Activated CD8-positive, alpha-beta memory T cell treated with anti-CD3 and anti-CD28 coated beads for 48 hours (primary cell): ENCODE results near the gene TBL1X.
"Not testable (repeated sequence)": the region's sequence is repeated elsewhere in the genome, so short reads cannot be mapped to it uniquely, and the experiment has no call there.

Experiments
- DNase-seq, 3 experiments: peaks; one replicate each; pipeline ENCODE4 v3.0.0-alpha.2; 2020; ENCODE audit warnings: low read depth in 2 of 3, low spot score in 2 of 3

The TBL1X gene

DNA sequence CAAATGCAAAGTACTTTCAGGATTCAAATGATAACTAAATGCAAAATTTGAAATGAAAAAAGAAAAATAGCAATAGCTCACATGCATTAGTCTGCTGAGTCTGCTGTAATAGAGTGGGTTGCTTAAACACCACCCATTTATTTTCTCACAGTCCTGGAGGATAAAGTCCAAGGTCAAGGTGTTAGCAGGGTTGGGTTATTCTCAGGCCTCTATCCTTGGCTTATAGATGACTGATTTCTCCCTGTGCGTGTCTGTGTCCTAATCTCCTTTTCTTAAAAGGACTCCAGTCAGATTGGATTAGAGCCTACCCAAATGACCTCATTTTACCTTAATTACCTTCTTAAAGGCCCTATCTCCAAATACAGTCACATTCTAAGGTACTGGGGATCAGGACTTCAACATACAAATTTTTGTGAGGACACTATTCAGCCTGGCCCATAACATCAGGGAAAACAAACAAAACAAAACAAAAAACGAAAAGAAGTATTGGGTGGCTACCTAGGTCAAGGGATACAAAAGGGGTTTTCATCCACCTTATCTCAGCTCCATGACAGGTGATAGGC lies 6.3 kb upstream of the TBL1X start:
- DNase-seq = no peak

DNA sequence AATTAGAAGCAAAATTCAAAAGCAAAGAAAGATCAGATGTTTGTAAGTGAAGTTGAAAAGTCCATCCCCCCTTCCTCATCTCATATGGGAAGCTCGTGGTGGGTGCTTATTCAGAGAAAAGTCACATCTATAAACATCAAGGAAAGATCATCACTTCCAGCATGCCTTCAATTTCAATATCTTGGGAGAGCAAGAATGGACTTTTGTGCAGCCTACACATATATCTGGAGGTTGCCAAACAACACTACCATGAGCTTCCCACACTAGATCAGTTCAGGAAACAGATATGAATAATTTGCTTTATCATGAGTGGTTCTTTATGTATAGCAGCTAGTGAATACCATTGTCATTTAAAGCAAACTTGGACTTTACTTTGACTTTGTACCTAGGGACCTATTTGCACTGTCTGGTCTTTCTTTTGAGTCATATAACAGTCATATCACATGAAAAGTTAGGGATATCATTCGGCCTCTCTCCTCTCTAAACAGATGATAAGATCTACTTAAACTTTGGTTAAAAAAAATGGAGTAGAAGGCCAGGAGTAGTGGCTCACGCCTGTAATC lies 5.6 kb upstream of the TBL1X start:
- DNase-seq = no peak

DNA sequence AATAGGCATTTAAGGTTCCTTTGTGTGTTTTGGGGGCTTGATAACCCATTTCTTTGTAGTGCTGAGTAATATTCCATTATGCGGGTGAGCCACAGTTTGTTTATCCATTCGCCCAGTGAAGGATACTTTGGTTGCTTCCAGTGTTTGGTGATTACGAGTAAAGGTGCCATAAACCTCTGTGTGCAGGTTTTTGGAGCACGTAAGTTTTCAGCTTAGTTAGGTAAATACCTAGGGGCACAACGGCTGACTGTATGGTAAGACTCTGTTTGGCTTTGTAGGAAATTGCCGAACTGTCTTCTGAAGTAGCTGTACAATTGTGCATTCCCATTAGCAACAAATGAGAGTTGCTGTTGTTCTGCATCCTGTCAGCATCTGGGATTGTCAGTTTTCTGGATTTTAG lies 3.8 kb upstream of the TBL1X start:
- no peak for DNase-seq

DNA sequence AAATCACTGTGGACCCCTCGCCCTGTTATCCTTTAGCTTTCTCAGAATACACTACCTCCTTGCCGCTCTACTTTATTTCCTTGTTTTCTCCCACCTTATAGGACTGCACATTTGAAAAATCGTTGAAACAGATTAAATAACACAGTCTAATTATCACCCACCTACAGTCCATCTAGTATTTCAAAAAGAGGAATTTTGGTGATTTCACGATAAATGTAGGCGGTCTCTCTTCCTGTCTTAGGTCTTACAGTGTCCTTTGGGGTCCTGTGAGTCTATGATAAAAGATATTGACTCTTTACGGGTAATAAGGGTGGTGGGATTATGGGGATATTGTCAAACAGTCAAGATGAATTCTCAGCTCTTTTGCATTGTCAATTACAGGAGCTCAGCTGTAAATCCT lies 2.4 kb upstream of the TBL1X start:
- DNase-seq = no peak

DNA sequence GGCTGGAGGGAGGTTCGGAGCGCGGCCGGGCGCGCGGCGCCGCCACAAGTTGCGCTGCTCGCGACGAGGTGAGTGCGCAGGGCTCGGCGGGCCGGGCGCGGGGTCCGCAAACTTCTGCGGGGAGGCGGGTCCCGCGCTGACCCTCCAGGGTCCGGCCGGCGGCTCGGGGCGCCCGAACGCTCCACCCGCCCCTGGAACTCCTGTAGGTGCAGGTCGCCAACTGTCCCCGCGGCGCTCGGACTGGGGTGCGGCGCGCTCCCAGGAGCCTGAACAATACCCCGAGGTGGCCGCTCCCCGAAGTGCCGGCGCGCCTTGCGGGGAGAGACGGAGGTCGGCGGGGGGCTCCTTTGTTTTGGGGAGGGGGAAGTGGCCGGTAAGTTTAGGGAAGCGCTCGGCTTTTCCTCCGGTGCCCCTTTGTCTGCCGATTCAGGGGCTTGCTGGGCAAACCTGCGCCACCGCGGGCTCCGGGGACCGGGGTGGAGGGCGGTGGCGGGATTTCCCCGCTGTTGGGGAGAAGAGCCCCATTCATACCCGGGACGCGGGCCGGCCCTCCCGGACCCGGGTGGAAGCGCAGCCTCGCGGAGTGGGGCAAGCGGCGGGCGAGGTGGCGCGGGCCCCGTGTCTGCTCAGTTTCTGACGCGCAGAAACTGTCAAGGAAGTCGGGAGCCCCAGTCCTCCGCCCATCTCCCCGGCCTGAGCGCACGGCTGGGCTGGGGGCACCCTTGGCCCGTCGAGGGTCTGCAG lies 694 bp downstream of the TBL1X start:
- peak in 1 of 3 experiments; percentile 24 for DNase-seq

DNA sequence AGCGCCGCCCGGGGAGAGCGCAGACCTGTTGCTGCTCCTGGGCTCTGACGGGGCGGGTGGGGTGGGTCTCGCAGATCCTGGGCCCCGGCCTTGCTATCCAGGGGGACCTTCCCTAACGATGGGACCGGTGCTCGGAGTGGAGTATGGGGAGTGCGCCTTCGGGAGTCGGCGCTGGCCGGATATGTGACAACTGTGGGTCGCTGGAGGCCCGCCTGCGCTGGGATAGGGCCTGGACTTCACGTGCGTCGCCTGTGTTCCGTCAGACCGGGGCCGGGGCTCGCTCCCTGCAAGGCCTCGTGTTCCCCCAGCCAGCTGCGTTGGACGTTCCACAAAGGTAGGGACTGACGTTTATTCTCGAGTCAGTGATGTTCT lies 1.3 kb downstream of the TBL1X start:
- DNase-seq = no peak

DNA sequence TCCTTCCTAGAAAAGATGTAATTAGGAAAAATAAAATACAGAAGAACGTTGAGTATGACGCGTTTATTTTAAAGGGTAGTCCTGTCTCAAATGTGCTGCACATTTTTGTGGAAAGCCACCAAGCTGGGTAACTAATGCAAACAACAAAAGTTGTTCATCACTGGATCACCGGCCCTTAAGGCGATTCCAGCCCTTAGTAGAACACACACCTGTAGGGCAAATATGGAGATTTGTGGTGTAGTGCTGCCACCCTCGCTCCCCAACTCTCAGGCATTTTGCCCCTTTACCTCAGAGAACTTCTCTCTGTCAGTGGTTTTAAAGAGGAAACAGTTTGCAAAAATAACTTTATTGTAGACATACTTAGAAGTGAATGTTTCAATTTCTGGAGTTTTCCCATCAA lies 1.9 kb downstream of the TBL1X start:
- DNase-seq = no peak

DNA sequence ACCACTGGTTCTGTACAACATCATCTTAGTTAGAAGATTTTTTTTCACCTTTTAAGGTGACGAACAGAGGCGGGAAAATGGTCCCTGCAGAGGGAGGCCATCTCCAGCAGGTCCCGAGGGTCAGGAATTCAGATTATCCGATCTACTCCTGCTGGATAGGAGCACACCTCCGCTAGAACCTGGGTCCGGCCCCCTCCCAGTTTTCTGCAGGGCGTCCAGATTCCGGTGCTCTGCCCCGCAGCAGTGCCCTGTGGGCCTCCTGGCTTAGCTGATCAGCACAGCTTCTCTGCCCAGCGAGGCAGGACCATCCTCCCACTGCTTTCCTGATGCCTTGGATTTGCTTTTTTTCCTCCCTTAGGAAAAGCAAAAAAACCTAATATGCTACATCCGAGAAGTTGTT lies 2.3 kb downstream of the TBL1X start:
- DNase-seq = no peak

DNA sequence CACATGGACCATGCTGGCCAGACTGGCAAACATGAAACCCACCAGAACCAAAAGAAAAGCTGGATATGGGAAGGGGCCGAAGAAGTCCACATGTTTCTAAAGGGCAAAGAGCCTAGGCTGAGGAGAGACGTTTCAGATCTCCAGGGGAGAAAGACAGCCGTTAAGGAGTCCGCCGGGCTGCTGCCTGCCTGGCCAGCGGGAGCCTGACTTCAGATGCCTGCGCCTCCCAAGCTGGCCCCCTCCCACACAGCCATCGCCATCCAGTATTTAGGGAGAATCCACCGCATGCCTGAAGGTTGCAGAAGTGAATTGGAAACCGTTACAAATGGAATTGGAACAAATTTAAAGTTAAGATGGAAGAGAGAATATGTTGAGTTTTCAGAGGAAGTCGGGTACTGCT lies 2.9 kb downstream of the TBL1X start:
- DNase-seq = no peak

DNA sequence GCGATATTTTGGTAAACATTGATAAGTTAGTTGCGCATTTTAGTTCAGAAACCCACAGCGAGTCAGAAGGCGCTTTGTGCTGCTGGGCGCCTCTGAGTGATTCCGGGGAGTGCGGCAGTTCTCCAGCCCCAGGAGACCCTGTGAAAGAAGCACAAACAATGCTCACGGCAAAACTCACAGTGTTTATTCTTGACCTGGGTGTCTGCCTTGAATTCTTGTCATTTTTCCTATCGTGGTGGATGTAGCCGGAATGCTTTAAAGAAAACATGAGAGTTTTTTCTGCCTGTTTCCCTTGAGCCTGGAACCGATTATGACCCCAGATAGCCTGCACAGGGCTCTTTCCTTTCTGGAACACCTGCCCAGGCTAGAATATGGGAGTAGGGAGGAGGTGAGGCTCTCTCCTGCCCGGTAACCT lies 6.7 kb downstream of the TBL1X start:
- no peak for DNase-seq

DNA sequence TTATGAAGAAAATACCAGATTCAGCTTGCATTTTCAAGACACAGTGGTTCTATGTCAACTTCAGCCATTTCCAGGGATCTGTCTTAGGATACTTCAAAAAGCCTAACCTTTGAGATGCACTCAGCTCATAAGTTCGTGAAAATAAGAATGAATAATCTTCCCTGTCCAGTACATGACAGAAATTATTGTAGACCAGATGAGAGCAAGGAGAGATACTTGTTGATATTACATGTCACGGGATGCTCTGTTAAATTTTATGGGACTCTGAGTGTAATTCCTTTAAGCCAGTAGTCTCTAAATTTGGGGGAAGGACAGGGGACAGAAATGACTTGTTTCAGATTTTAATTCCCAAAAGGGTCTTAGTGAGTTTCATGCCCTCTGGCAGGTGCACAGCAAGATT lies 8.8 kb downstream of the TBL1X start:
- DNase-seq = no peak

DNA sequence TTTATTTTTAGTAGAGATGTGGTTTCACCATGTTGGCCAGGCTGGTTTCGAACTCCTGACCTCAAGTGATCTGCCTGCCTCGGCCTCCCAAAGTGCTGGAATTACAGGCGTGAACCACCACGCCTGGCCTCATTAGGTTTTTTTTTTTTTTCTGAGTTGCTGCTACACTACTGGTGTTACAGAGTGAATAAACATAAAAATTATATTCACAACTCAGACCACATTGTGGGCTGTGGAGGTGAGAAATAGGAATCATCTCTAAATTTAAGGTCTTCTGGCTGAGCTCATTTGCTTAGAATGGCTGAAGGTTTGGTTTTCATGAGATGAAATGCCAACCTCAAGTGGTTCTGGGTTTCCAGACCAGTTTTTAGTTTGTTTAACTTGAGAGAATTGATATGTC lies 10.6 kb downstream of the TBL1X start:
- DNase-seq = not testable (repeated sequence)

DNA sequence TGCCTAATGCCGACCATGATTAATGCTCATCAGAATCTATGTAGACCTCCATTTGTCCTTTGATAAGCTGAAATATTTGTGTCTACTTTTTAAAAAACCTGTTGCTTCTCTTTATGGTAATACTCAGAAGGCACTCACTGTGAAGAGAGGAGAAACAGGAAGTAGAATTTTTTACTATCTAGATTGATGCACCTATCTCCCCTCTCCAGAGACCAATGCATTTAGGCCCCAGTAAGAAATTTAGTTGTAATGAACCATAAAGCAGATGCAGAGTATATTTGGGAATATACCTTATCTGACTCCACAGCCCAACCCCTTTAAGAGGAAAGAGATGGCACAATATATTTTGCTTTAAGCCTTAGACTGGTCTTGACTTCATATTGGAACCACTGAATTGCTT lies 11.1 kb downstream of the TBL1X start:
- DNase-seq = no peak

DNA sequence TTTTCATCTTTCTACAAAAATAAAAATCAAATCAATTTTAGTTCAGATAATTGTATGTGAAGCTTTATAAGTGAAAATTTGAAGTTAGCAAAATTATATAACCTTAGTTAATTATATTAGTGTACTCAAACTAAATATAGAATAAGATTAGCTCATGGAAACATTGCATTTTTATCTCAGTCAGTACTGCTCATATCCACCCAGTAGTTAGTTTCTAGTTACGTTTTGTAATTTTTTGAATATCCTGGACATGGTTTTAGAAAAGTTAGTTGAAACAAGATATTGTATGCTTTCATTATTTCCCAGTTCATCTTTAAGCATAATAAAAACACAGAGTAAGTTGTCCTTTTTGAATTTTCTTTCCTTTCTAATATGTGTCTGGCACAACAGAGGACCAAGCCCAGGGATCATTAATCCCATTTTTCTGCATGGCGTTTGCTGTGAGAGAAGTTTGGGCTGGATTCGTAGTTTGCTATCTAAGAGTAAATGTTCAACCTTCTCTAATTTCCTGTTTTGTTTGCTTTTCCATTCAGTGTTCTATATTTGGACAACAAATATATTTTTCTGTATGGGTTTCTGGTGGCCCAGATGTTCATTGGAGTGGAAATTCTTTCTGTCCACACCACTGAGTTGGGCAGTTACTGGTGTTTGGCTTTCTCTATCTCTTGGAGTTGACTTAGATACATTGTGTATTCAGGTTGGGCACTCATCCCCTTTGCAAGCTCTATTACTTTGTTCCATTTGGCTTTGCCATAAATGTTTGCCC lies 12.1 kb downstream of the TBL1X start:
- DNase-seq = no peak

DNA sequence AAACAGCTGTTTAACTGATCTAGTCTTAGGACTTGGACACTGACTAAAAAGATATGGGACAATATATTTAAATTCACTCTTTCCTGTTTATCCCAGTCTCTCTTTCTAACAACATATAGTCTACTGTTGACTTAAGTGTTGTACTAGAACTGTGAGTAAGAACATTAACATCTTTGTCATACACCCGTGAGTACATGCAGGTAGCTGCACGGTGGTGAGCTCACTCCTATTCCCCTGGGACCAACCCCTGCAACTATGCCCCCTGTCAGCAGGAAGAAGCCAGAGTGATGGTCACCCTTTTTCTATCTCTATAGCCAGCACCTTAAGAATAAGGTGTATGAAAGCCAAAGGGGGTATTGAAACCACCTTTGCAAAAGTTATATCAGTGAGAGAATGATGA lies 17.6 kb downstream of the TBL1X start:
- DNase-seq = no peak

DNA sequence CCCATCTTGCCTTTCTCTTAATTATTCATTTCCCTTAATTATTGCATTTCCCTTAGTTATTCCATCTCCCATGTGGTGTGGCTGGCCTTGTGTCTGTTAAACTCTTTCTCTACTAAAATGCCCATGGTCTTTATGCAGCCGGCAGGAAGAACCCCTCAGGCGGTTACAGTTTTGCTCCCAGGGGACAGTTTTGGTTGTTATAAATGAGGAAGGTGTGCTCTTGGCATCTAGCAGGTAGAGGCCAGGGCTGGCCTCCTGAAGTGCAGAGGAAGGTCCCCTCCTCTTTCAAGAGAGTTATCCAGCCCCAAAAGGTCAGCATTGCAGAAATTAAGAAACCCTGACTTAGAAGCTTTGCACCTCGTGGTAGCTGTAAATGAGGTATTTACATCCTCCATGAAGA lies 18.0 kb downstream of the TBL1X start:
- DNase-seq = no peak

DNA sequence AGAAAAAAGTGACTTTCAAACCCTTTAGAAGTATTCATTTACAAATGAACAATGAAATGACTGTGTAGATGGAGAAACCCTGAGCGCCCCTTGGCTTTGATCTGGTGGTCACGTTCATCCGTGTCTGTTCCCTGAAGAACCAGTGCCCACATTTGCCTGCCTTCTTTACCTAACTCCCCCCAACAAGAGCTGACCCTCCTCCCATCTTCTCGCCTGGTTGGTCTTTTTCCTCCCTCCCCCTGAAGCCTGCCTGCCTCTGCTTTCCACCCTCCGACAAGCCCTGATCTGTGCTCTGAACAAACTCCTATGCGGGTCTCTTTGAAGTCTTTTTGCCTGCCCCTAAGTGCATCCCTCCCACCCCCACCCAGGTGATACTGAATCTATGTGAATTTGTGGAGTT lies 18.5 kb downstream of the TBL1X start:
- no peak for DNase-seq

DNA sequence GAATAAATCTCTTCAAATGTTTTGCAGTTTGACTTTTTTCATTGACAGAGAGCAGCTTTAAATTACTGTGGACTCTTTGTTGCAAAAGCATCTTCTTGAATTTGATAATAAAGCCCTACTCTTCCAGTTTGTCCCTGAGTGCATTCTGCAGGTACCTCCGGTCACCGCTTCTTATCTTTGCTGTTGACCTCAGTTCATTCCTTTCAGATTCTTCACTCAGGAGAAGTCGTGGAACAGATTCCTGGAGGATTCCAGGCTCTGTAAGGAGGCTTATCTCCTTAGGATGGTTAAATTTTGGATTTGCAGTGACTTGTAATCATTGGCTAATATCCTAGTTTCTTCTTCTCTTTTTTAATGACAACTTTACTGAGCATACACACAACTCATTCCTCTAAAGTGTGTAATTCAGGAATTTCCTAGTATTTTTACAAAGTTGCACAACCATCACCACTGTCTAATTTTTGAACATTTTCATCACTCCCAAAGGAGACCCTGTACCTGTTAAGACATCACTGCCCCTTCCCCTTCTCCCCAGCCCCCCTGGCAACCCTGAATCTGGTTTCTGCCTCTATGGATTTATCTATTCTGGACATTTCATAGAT lies 22.0 kb downstream of the TBL1X start:
- DNase-seq = no peak

DNA sequence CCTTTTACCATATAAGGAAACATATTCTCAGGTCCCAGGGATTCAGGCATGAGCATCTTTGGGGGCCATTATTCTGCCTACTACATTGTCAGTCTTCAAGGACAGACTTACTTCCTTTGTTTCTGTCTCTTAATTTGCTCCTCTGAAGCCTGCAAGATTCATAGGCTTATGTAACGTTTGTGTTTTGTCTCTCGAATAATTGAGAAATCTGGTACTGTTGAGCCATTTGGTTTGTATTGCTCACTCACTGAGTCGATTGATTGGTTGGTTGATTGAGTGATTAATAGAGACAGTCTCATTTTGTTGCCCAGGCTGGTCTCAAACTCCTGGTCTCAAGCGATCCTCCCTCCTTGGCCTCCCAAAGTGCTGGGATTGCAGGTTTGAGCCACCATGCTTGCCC lies 23.7 kb downstream of the TBL1X start:
- no peak for DNase-seq

DNA sequence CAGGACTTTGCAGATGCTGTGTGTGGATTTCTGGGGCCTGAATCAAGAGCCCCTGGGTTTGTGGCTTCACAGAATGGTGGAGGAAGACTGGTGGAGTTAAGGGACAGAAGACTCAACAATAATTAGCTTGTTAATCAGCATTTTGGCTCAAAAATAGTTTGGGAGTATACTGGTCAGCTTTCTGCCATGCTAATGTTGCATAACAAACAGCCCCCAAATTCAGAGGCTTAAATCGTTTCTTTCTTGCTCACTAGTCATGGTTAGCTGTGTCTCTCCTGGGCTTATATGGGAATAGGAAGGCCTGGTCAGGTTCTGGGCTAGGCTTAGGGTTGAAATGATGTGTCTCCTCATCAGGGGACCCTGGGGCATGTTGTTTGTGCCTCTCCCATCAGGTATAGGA lies 24.4 kb downstream of the TBL1X start:
- DNase-seq = no peak

DNA sequence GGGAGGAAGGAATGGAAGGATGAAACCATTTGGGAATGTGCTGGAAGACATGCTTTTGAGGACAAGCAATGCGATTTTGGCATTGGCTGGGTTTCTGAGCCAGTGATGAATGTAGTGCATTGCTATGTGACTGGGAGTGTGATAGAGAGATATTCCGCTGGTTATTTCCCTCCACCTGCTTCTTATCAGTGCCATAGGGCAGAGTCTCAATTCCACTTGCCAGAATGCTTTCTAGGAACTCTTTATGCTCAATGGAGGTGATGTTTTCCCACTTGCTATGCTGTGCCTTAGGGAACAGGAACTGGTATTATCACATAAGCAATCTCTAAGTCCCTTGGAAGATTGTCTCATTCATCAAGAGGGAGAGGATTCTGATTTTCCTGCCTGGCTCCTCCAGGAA lies 28.0 kb downstream of the TBL1X start:
- no peak for DNase-seq

DNA sequence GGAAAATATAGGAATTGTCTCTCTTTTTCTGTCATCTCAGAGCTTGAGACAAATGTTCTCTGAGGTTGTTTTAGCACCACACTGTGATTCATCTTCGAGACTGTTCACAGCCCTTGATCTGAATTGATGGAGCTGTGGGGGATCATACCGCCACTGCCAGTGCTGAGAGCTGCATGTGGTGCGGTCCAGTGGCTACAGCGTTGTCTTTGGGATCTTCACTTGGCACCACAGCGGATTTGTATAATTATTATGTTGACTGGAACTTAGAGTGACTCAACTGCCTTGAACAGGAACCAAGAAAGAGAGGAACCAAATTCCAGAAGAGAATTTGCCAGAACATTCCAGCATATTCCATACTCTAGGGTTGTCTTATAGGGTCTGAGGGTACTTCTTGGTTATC lies 29.1 kb downstream of the TBL1X start:
- no peak for DNase-seq
